ENCODE measurements around the gene RPL15.

DNA sequence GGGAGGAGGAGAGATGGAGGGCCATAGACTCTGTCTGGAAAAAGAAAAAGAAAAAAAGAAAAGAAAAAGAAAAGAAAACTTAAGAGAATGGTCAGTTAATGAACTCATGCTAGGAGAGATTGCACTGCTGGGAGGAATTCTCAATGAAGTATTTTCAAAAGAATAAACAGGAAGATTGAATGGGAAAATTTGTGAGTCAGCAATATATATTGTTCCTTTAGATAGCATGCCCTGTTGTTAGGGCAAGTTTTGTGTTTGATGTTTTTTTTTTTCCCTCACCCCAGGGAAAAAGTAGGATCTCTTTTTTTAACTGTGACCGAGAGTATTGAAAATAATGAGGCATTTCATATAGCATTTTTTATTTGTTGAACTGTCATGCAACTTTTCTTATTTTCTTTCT, 20.4 kb downstream of the RPL15 start:
- no peak for TF ChIP-seq CTCF (IDR thresholded peaks at IDR 0.05)
- no peak for TF ChIP-seq POLR2AphosphoS5 (IDR thresholded peaks at IDR 0.05; ENCODE audit: low read depth, low read length)
- no peak for TF ChIP-seq SIN3A (IDR thresholded peaks at IDR 0.05; ENCODE audit: borderline replicate concordance, insufficient read depth, low read depth, low read length)
- no peak for TF ChIP-seq REST (IDR thresholded peaks at IDR 0.05; ENCODE audit: insufficient read depth in 1 of 2, low read depth in 2 of 2, low read length in 1 of 2)
- TF ChIP-seq TCF7L2 (IDR thresholded peaks at IDR 0.05; ENCODE audit: low read depth, low read length), result no peak

Measured in Panc1 (cell line).